H9 (cell line): ENCODE data around the gene TBL1X. TPM values are rescaled to one million over a fixed set of nuclear protein-coding genes. Genes with fewer than 3 reads are reported as not detected.

Experiments
- DNase-seq: peaks from one replicate; pipeline ENCODE4 v3.0.0-alpha.2; 2017
- H2AFZ ChIP-seq: one replicate; pipeline ENCODE4 v1.6.1; 2013; ENCODE audit warnings: mild to moderate bottlenecking, low read length, control low read depth, moderate library complexity
- H2AK5ac ChIP-seq: 2 replicates; pipeline ENCODE4 v1.6.1; 2013; ENCODE audit warnings: low read length, control low read depth, mixed read lengths; ENCODE audit not compliant: insufficient read length
- H2BK120ac ChIP-seq: one replicate; pipeline ENCODE4 v1.6.1; 2013; ENCODE audit warnings: low read depth, mild to moderate bottlenecking, low read length, control low read depth, inconsistent platforms; ENCODE audit not compliant: poor library complexity, severe bottlenecking
- H2BK12ac ChIP-seq: 2 replicates; pipeline ENCODE4 v1.6.1; 2013; ENCODE audit warnings: low read length, control low read depth, mixed read lengths, low read depth; ENCODE audit not compliant: insufficient read length
- H2BK15ac ChIP-seq: 2 replicates; pipeline ENCODE4 v1.6.1; 2013; ENCODE audit warnings: low read depth, low read length, control low read depth
- H2BK20ac ChIP-seq: one replicate; pipeline ENCODE4 v1.6.1; 2013; ENCODE audit warnings: low read depth, mild to moderate bottlenecking, low read length, control low read depth, inconsistent platforms; ENCODE audit not compliant: poor library complexity, severe bottlenecking
- H2BK5ac ChIP-seq: 2 replicates; pipeline ENCODE4 v1.6.1; 2013; ENCODE audit warnings: low read length, control low read depth, mixed read lengths; ENCODE audit not compliant: insufficient read length
- H3K14ac ChIP-seq: 2 replicates; pipeline ENCODE4 v1.6.1; 2013; ENCODE audit warnings: low read length, control low read depth; ENCODE audit not compliant: insufficient read depth
- H3K18ac ChIP-seq: 2 replicates; pipeline ENCODE4 v1.6.1; 2013; ENCODE audit warnings: low read depth, mild to moderate bottlenecking, mixed read lengths, low read length, control low read depth; ENCODE audit not compliant: insufficient read length
- H3K23ac ChIP-seq: 2 replicates; pipeline ENCODE4 v1.6.1; 2013; ENCODE audit warnings: low read length, control low read depth, mixed read lengths, low read depth; ENCODE audit not compliant: insufficient read length
- H3K23me2 ChIP-seq: 2 replicates; pipeline ENCODE4 v1.6.1; 2013; ENCODE audit warnings: low read depth, mild to moderate bottlenecking, mixed read lengths, low read length, control low read depth; ENCODE audit not compliant: insufficient read length, poor library complexity, severe bottlenecking
- H3K27ac ChIP-seq: 2 replicates; pipeline ENCODE4 v1.5.1; 2013; ENCODE audit warnings: low read length, control low read depth, mixed read lengths, low read depth; ENCODE audit not compliant: insufficient read length
- H3K27me3 ChIP-seq: 2 replicates; pipeline ENCODE4 v1.6.1; 2013; ENCODE audit warnings: low read length, control low read depth, inconsistent platforms; ENCODE audit not compliant: insufficient read depth
- H3K4ac ChIP-seq: 2 replicates; pipeline ENCODE4 v1.6.1; 2013; ENCODE audit warnings: low read depth, mild to moderate bottlenecking, control low read depth, inconsistent platforms, low read length, moderate library complexity
- H3K4me1 ChIP-seq: 2 replicates; pipeline ENCODE4 v1.6.1; 2013; ENCODE audit warnings: low read length, control low read depth, inconsistent platforms; ENCODE audit not compliant: insufficient read depth
- H3K4me2 ChIP-seq: 2 replicates; pipeline ENCODE4 v1.6.1; 2013; ENCODE audit warnings: low read length, control low read depth, mixed read lengths; ENCODE audit not compliant: insufficient read length, insufficient read depth
- H3K56ac ChIP-seq: 2 replicates; pipeline ENCODE4 v1.6.1; 2013; ENCODE audit warnings: low read depth, mild to moderate bottlenecking, mixed read lengths, low read length, control low read depth; ENCODE audit not compliant: insufficient read length
- H3K79me1 ChIP-seq: 2 replicates; pipeline ENCODE4 v1.6.1; 2013; ENCODE audit warnings: low read depth, mild to moderate bottlenecking, moderate library complexity, low read length, control low read depth, inconsistent platforms; ENCODE audit not compliant: insufficient read depth, poor library complexity, severe bottlenecking
- H3K79me2 ChIP-seq: 2 replicates; pipeline ENCODE4 v1.6.1; 2013; ENCODE audit warnings: low read length, control low read depth, inconsistent platforms; ENCODE audit not compliant: insufficient read depth
- H3K9ac ChIP-seq: 2 replicates; pipeline ENCODE4 v1.6.1; 2013; ENCODE audit warnings: low read length, control low read depth, mixed read lengths; ENCODE audit not compliant: insufficient read length; ENCODE audit errors: extremely low read depth
- H3K9me3 ChIP-seq: one replicate; pipeline ENCODE4 v1.6.1; 2013; ENCODE audit warnings: low read depth, low read length, inconsistent platforms; ENCODE audit not compliant: control insufficient read depth
- H3T11ph ChIP-seq: one replicate; pipeline ENCODE4 v1.6.1; 2013; ENCODE audit warnings: mild to moderate bottlenecking, low read length, control low read depth, inconsistent platforms
- H4K20me1 ChIP-seq: one replicate; pipeline ENCODE4 v1.6.1; 2013; ENCODE audit not compliant: control insufficient read depth, insufficient read length, insufficient read depth
- H4K5ac ChIP-seq: 2 replicates; pipeline ENCODE4 v1.6.1; 2013; ENCODE audit warnings: low read depth, mild to moderate bottlenecking, mixed read lengths, low read length, control low read depth; ENCODE audit not compliant: insufficient read length
- H4K8ac ChIP-seq: replicated peaks from 2 replicates; pipeline ENCODE4 v1.6.1; 2013; ENCODE audit warnings: low read length, control low read depth, mixed read lengths, low read depth; ENCODE audit not compliant: insufficient read length
- H4K91ac ChIP-seq: 2 replicates; pipeline ENCODE4 v1.6.1; 2013; ENCODE audit warnings: low read depth, mild to moderate bottlenecking, moderate library complexity, mixed read lengths, low read length, control low read depth; ENCODE audit not compliant: insufficient read length
- H3K27ac Mint-ChIP-seq, 3 experiments: 2 replicates in 2 of 3; 3 replicates in 1 of 3; pipeline ENCODE4 v1.8.0; 2020 to 2021; ENCODE audit warnings: mixed read lengths in 3 of 3, mild to moderate bottlenecking in 1 of 3, moderate library complexity in 1 of 3
- H3K27me3 Mint-ChIP-seq: 2 replicates; pipeline ENCODE4 v1.8.0; 2021; ENCODE audit warnings: low read depth, mild to moderate bottlenecking, moderate library complexity, mixed read lengths
- H3K36me3 Mint-ChIP-seq, 3 experiments: 2 replicates in 2 of 3; 3 replicates in 1 of 3; pipeline ENCODE4 v1.8.0; 2020 to 2021; ENCODE audit warnings: low read depth in 3 of 3, mixed read lengths in 3 of 3; ENCODE audit not compliant: insufficient read depth in 1 of 3
- H3K4me1 Mint-ChIP-seq, 2 experiments: 2 replicates each; pipeline ENCODE4 v1.8.0; 2020; ENCODE audit warnings: mixed read lengths in 2 of 2
- H3K4me3 Mint-ChIP-seq, 2 experiments: 2 replicates in 1 of 2; 3 replicates in 1 of 2; pipeline ENCODE4 v1.8.0; 2020 to 2021; ENCODE audit warnings: mild to moderate bottlenecking in 2 of 2, mixed read lengths in 2 of 2, moderate library complexity in 1 of 2
- H3K9me3 Mint-ChIP-seq, 2 experiments: 2 replicates in 1 of 2; 3 replicates in 1 of 2; pipeline ENCODE4 v1.8.0; 2020; ENCODE audit warnings: mild to moderate bottlenecking in 2 of 2, mixed read lengths in 2 of 2, moderate library complexity in 1 of 2
- CTCF ChIP-seq: fragments of 200-600 bp; sonication (generic); conservative IDR thresholded peaks from 3 replicates; pipeline ENCODE4 v1.8.0; 2021; ENCODE audit warnings: antibody characterized with exemption, mild to moderate bottlenecking
- WGBS: extraction: QIAGEN DNeasy Blood & Tissue Kit; methylation state at CpG from one replicate; pipeline ENCODE4 v1.1.7; 2013; ENCODE audit warnings: missing lambda C conversion rate, low lambda C conversion rate, mixed read lengths; ENCODE audit not compliant: insufficient read length; ENCODE audit errors: extremely low coverage; 5-methylcytosine and 5-hydroxymethylcytosine counted together
- total RNA-seq: library from RNA; stranded (reverse); gene quantifications from 2 replicates; pipeline ENCODE4 v1.2.1, GENCODE V29; 2021

Gene TBL1X
- total RNA-seq, 1 experiment from 2014 or later = 24.1 TPM

- Histone ChIP-seq H2BK120ac (no peak overlapping the region), H3K79me1 (no peaks in the 10 kb centered on the region), H3T11ph (no peak overlapping the region), H3K4ac (no peak overlapping the region), H2BK12ac (no peak overlapping the region), H2BK5ac (no peak overlapping the region), H2BK15ac (no peak overlapping the region), H3K27ac (no peak overlapping the region), H3K9ac (no peak overlapping the region), H3K14ac (no peak overlapping the region), H3K18ac (no peak overlapping the region), H3K4me2 (no peak overlapping the region), H2AFZ (no peak overlapping the region), H4K5ac (no peak overlapping the region), H3K4me1 (peaks cover 6% of the 10 kb centered on the region; the same call in 1 of the 2 replicates), H3K23me2 (no peaks in the 10 kb centered on the region), H3K9me3 (no peaks in the 10 kb centered on the region), H3K56ac (no peak overlapping the region), H3K79me2 (no peaks in the 10 kb centered on the region), H4K20me1 (no peaks in the 10 kb centered on the region), H2AK5ac (no peak overlapping the region), H2BK20ac (no peak overlapping the region), H3K27me3 (no peaks in the 10 kb centered on the region), H4K8ac (no peak overlapping the region), H4K91ac (no peak overlapping the region), H3K23ac (no peak overlapping the region)
- Mint-ChIP-seq H3K4me3 (no peak overlapping the region), H3K36me3 (no peaks in the 10 kb centered on the region), H3K27me3 (no peaks in the 10 kb centered on the region; the same call in 1 of the 2 replicates), H3K9me3 (peaks cover 2 to 39% of the 10 kb centered on the region in 2 experiments; a peak in 2 of 5 replicates), H3K4me1 (peaks cover 12 to 16% of the 10 kb centered on the region in 2 experiments), H3K27ac (no peak overlapping the region)
- no CpG with 5 or more reads among the region's 7 CpGs for WGBS
- TF ChIP-seq CTCF = no peak
- no peak for DNase-seq
Observed at GRCh38 chrX:9634551-9634950, 169.7 kb downstream of the TBL1X start.
